GM19463 (cell line): ENCODE results near the gene ASTN1.

Experiments
- ATAC-seq: cut with Tn5 transposase; IDR thresholded peaks from one replicate; pipeline ENCODE4 v1.9.1; 2021; ENCODE audit warnings: mild to moderate bottlenecking, moderate library complexity; ENCODE audit not compliant: unreplicated experiment

ASTN1 gene

DNA sequence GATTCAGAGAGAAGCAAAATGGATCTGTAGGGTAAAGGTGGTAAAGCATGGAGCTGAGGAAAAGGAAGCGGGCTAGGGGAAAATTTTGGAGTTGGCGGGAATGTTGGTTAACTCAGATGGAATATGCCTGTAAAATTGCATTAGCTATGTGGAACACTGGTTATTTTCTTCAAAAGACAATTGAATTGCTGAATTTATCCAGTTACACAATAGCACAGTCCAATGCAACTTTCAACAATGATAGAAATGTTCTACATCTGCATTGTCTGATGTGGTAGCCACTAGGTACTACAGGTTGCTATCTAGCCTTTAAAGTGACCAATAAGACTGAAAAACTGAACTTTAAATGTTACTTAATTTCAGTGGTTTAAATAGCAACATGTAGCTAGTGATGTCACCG, 315.2 kb downstream of the ASTN1 start:
- no peak for ATAC-seq

GRCh38 chr1:176847052-176847451, 317.5 kb downstream of the ASTN1 start:
- no peak for ATAC-seq

- ATAC-seq = no peak
These were observed 320.9 kb downstream of the ASTN1 start for GRCh38 chr1:176843352-176844297.

GRCh38 chr1:176841238-176841637, 323.3 kb downstream of the ASTN1 start:
- no peak for ATAC-seq

DNA sequence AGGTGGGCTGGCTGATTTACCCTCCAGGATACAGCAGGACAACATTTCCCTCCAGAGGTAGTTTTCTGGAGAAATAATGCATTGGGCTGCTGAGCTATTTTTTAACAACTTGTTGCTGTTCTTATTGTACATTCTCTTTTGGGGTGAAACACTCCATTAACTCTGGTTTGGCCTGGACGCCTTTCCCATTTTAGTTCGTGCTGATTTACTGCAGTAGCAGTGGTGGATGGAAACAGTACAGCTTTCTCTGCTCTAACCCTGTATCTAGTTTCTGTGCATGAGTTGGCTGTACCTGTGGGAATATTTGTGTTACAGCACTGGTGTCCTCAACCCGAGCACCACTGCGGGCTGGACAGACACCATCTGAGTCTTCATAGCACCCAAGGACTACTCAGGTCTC, 325.3 kb downstream of the ASTN1 start:
- ATAC-seq = no peak

GRCh38 chr1:176838276-176838995, 326.1 kb downstream of the ASTN1 start:
- ATAC-seq = no peak

DNA sequence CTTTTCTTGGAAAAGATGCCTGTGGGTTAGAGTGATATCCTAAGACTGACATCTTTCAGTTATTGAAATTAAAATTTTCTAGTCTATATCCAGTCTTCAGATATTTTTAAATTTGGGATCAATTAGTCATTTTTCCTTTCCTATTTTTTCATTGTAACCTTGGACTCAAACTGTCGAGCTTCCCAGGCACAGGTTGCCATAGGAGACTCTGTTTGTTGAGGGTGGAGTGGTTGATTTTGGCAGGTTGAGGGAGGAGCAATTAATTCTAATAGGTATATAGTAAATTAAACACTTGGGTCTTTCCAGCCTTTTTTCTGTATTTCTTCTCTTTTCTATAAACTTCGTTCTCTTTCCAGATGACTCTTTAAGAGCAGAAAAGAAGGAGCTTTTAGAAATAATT, 326.8 kb downstream of the ASTN1 start:
- ATAC-seq = no peak

DNA sequence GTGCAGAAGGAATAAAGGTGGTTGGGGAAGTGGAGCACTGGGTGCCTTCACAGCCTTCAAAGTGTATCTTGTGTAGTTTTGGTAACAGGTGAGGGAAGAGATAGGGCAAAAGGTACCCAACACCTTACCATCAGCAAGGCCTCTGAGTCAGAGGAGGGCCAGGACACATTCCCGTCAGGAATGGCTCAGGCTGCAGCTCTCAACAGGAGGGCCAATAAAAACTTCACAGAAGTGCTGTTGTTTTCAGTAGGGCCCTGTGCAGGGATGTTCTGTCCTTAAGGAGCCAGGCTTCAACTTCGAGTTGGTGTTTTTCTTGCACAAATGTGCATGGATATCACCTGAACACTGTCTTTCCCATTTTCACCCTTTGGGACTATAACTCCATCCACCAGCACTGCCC, 333.4 kb downstream of the ASTN1 start:
- no peak for ATAC-seq

DNA sequence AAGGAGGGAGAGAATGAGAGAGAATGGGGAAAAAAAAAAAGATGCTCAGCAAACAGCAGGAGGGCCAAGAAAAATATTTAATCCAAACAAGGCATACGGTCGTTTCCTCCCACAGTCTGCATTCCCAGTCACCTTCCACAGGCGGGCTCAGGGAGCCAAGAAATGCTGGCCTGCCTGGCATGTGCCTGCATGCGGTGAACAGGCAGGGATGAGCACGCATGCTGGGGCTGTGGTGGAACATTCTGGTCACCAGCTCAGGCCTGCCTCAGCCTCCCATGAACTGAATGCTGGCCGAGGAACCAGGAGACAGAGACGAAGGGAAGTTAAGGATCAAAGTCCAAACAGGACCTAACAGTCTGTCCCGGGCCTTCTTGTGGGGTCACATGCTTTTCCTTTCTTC, 335.3 kb downstream of the ASTN1 start:
- ATAC-seq = no peak

GRCh38 chr1:176826265-176826664, 338.2 kb downstream of the ASTN1 start:
- ATAC-seq = no peak

GRCh38 chr1:176820391-176821031, 344.0 kb downstream of the ASTN1 start:
- ATAC-seq = no peak

GRCh38 chr1:176816232-176816631, 348.3 kb downstream of the ASTN1 start:
- no peak for ATAC-seq

- no peak for ATAC-seq
These were observed 348.9 kb downstream of the ASTN1 start for GRCh38 chr1:176815621-176816020.

- no peak for ATAC-seq
These were observed 352.8 kb downstream of the ASTN1 start for GRCh38 chr1:176811511-176812288.

GRCh38 chr1:176809292-176809691, 355.2 kb downstream of the ASTN1 start:
- ATAC-seq = no peak
